Endodermal cell (in vitro differentiated cells): ENCODE results near the gene FRS2. TPM values are rescaled to one million over a fixed set of nuclear protein-coding genes. Genes with fewer than 3 reads are reported as not detected.

Source experiments
- DNase-seq: peaks from one replicate; pipeline ENCODE4 v3.0.0-alpha.2; 2017
- H3K27ac ChIP-seq: 2 replicates; pipeline ENCODE4 v1.5.1; 2013; ENCODE audit warnings: mild to moderate bottlenecking, low read depth, low read length, moderate library complexity
- H3K27me3 ChIP-seq: 2 replicates; pipeline ENCODE4 v1.6.1; 2013; ENCODE audit warnings: mild to moderate bottlenecking, low read length, moderate library complexity; ENCODE audit not compliant: insufficient read depth, control insufficient read depth, poor library complexity, severe bottlenecking
- H3K36me3 ChIP-seq: 2 replicates; pipeline ENCODE4 v1.7.0; 2013; ENCODE audit warnings: mild to moderate bottlenecking, low read length, moderate library complexity; ENCODE audit not compliant: control insufficient read depth, insufficient read depth
- H3K4me1 ChIP-seq: one replicate; pipeline ENCODE4 v1.7.0; 2013; ENCODE audit warnings: low read length; ENCODE audit not compliant: control insufficient read depth, insufficient read depth
- H3K4me3 ChIP-seq: 2 replicates; pipeline ENCODE4 v1.5.1; 2013; ENCODE audit warnings: mild to moderate bottlenecking, low read length, moderate library complexity
- H3K9ac ChIP-seq: 2 replicates; pipeline ENCODE4 v1.6.1; 2013; ENCODE audit warnings: mild to moderate bottlenecking, low read length, moderate library complexity; ENCODE audit not compliant: poor library complexity, severe bottlenecking; ENCODE audit errors: extremely low read depth
- H3K9me3 ChIP-seq: 2 replicates; pipeline ENCODE4 v1.6.1; 2013; ENCODE audit warnings: mild to moderate bottlenecking, low read length, moderate library complexity; ENCODE audit not compliant: control insufficient read depth
- H3K27ac Mint-ChIP-seq: 2 replicates; pipeline ENCODE4 v1.8.0; 2020; ENCODE audit warnings: mixed read lengths
- H3K27me3 Mint-ChIP-seq: 2 replicates; pipeline ENCODE4 v1.8.0; 2021; ENCODE audit warnings: mild to moderate bottlenecking, mixed read lengths; ENCODE audit not compliant: insufficient read depth
- H3K36me3 Mint-ChIP-seq: 2 replicates; pipeline ENCODE4 v1.8.0; 2020; ENCODE audit warnings: low read depth, mixed read lengths
- H3K4me1 Mint-ChIP-seq: 2 replicates; pipeline ENCODE4 v1.8.0; 2020; ENCODE audit warnings: mixed read lengths
- H3K4me3 Mint-ChIP-seq: 2 replicates; pipeline ENCODE4 v1.8.0; 2020; ENCODE audit warnings: mild to moderate bottlenecking, moderate library complexity, mixed read lengths
- H3K9me3 Mint-ChIP-seq: 2 replicates; pipeline ENCODE4 v1.8.0; 2020; ENCODE audit warnings: mild to moderate bottlenecking, mixed read lengths
- WGBS, 2 experiments: methylation state at CpG; one replicate each; pipeline versions ENCODE4 v1.1.5 to v1.1.7; 2013; ENCODE audit warnings: missing lambda C conversion rate in 2 of 2, mixed read lengths in 1 of 2; ENCODE audit not compliant: insufficient coverage in 1 of 2, insufficient read length in 1 of 2; 5-methylcytosine and 5-hydroxymethylcytosine counted together
- total RNA-seq, 2 donors: library from RNA; stranded (reverse); fragmentation: NEBNext Ultra II Directional in 1 of 2; extraction: Animal tissue kit (Norgen Biotek cat#: 25700) in 1 of 2; gene quantifications; 2 replicates in 1 of 2; 3 replicates in 1 of 2; pipeline ENCODE4 v1.2.1, GENCODE V29; 2021
- TF ChIP-seq, protein P1 (sequence below): fragments of 200-600 bp; sonication (generic); conservative IDR thresholded peaks from 2 replicates; pipeline ENCODE4 v1.5.0; 2021; ENCODE audit warnings: antibody characterized with exemption, mild to moderate bottlenecking

The FRS2 gene
- total RNA-seq, 2 donors from 2014 or later, result 63.1 to 65.8 TPM

DNA sequence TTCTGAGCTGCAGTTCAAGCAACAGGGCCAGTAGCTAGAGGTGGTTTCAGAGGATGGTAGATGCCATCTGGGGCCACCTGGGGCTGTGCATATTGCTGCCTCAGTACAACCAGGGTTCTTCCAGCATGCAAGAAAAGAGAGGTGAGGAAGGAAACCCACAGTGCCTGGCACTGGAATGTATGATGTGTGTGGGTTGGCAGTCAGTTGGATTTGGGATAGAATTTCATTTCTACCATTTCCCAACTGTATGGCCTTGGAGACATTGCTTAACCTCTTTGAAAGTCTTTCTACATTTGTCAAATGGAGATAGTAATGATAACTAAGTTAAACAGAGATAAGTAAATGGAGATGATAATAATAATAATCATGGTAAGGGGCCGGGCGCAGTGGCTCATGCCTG is 150.7 kb downstream of the FRS2 start:
- 97% methylated on average over 2 of the region's 2 CpGs; no CpG with 5 or more reads in 1 of the 2 experiments for WGBS, 2 experiments
- no peaks in the 10 kb centered on the region for H3K4me1 ChIP-seq
- TF ChIP-seq, protein P1, sequence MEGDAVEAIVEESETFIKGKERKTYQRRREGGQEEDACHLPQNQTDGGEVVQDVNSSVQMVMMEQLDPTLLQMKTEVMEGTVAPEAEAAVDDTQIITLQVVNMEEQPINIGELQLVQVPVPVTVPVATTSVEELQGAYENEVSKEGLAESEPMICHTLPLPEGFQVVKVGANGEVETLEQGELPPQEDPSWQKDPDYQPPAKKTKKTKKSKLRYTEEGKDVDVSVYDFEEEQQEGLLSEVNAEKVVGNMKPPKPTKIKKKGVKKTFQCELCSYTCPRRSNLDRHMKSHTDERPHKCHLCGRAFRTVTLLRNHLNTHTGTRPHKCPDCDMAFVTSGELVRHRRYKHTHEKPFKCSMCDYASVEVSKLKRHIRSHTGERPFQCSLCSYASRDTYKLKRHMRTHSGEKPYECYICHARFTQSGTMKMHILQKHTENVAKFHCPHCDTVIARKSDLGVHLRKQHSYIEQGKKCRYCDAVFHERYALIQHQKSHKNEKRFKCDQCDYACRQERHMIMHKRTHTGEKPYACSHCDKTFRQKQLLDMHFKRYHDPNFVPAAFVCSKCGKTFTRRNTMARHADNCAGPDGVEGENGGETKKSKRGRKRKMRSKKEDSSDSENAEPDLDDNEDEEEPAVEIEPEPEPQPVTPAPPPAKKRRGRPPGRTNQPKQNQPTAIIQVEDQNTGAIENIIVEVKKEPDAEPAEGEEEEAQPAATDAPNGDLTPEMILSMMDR, result no peak
- Mint-ChIP-seq H3K9me3 (no peaks in the 10 kb centered on the region), H3K36me3 (no peaks in the 10 kb centered on the region), H3K27ac (no peak overlapping the region), H3K4me3 (no peak overlapping the region), H3K4me1 (peaks cover 2% of the 10 kb centered on the region), H3K27me3 (no peaks in the 10 kb centered on the region)
- no peaks in the 10 kb centered on the region for H3K9me3 ChIP-seq
- no peak overlapping the region for H3K4me3 ChIP-seq
- no peak overlapping the region for H3K9ac ChIP-seq
- no peak for DNase-seq
- H3K27me3 ChIP-seq, result no peaks in the 10 kb centered on the region
- no peaks in the 10 kb centered on the region for H3K36me3 ChIP-seq
- no peak overlapping the region for H3K27ac ChIP-seq

DNA sequence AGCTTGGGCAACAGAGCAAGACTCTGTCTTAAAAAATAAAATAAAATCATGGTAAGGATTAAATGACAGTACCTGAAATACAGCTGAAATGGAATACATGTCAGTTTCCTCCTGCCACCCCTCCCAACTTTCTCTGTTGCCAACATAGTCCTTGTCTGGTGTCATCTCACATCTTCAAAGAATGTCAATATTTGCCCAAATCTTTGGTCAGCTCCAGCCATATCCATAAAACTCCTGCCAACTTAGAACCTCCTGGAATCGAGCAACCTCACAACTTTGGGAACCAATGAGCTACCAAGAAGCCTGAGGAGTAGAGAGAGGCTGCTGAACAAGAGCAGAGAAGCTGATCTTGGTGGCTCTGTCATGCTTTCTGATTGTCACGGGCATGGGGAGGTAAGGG is 151.4 kb downstream of the FRS2 start:
- TF ChIP-seq, protein P1, result no peak
- Mint-ChIP-seq H3K9me3 (no peaks in the 10 kb centered on the region), H3K27ac (no peak overlapping the region), H3K4me3 (no peak overlapping the region), H3K4me1 (peaks cover 2% of the 10 kb centered on the region), H3K27me3 (no peaks in the 10 kb centered on the region), H3K36me3 (no peaks in the 10 kb centered on the region)
- no peak for DNase-seq
- H3K4me1 ChIP-seq, result no peaks in the 10 kb centered on the region
- H3K9me3 ChIP-seq, result no peaks in the 10 kb centered on the region
- H3K27ac ChIP-seq, result no peak overlapping the region
- no peaks in the 10 kb centered on the region for H3K27me3 ChIP-seq
- no peak overlapping the region for H3K9ac ChIP-seq
- H3K4me3 ChIP-seq, result no peak overlapping the region
- no peaks in the 10 kb centered on the region for H3K36me3 ChIP-seq
- WGBS, 2 experiments, result 87% methylated on average over 2 of the region's 2 CpGs; no CpG with 5 or more reads in 1 of the 2 experiments

DNA sequence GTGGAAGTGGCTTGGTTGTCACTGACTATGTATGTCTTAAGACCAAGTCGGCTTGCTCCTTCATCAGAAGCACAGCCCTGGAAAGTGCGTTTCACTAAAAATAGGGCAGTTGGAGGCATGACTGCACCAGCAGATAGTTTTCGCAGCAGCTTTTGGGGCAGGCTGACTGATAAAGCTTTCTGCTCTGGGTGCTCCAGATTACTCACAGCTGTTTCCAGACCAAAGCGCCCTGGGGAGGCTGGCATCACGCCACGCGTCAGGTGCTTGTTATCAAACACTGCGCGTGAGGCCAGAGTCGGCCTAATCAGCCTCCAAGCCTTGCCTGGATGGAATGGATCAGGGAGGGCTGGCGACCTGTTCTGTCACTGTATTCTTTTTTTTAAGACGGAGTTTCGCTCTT is 153.8 kb downstream of the FRS2 start:
- Mint-ChIP-seq H3K27me3 (no peaks in the 10 kb centered on the region), H3K9me3 (no peaks in the 10 kb centered on the region), H3K4me3 (no peak overlapping the region), H3K36me3 (no peaks in the 10 kb centered on the region), H3K27ac (no peak overlapping the region), H3K4me1 (peaks cover 2% of the 10 kb centered on the region)
- Histone ChIP-seq H3K9ac (no peak overlapping the region), H3K4me1 (no peaks in the 10 kb centered on the region), H3K27ac (no peak overlapping the region), H3K4me3 (no peak overlapping the region), H3K36me3 (no peaks in the 10 kb centered on the region), H3K9me3 (no peaks in the 10 kb centered on the region), H3K27me3 (no peaks in the 10 kb centered on the region)
- WGBS, 2 experiments, result 93 to 99% methylated on average over 10 to 13 of the region's 13 CpGs
- DNase-seq, result no peak
- TF ChIP-seq, protein P1, result no peak
